H4 (cell line): Measurements from ENCODE around the gene NFIA. TPM values are rescaled to one million over a fixed set of nuclear protein-coding genes. Genes with fewer than 3 reads are reported as not detected.

Experiments used
- DNase-seq: peaks from one replicate; pipeline ENCODE4 v3.0.0-alpha.2; 2015; ENCODE audit warnings: low spot score
- total RNA-seq: library from RNA; depleted of rRNA; stranded (reverse); fragments of >200 nt; shearing (Covaris generic); gene quantifications from 2 replicates; pipeline ENCODE4 v1.2.3, GENCODE V29; 2014

The NFIA gene
- total RNA-seq, 1 experiment from 2014 or later: 7.4 TPM

GRCh38 chr1:61370177-61370912, 288.0 kb downstream of the NFIA start:
- DNase-seq: no peak

- DNase-seq: no peak
Observed at GRCh38 chr1:61370913-61371279, 288.5 kb downstream of the NFIA start.

- no peak for DNase-seq
Observed at GRCh38 chr1:61372944-61373343, 290.6 kb downstream of the NFIA start.

GRCh38 chr1:61374156-61374555, 291.8 kb downstream of the NFIA start:
- no peak for DNase-seq

GRCh38 chr1:61375082-61375880, 292.9 kb downstream of the NFIA start:
- DNase-seq: no peak

GRCh38 chr1:61376151-61376550, 293.8 kb downstream of the NFIA start:
- DNase-seq: no peak

- no peak for DNase-seq
Observed at GRCh38 chr1:61377242-61377958, 295.0 kb downstream of the NFIA start.

GRCh38 chr1:61378494-61379180, 296.3 kb downstream of the NFIA start:
- DNase-seq: no peak

GRCh38 chr1:61379693-61380092, 297.3 kb downstream of the NFIA start:
- DNase-seq: no peak

- DNase-seq: no peak
Observed at GRCh38 chr1:61380561-61380960, 298.2 kb downstream of the NFIA start.

GRCh38 chr1:61386323-61386722, 304.0 kb downstream of the NFIA start:
- no peak for DNase-seq

- no peak for DNase-seq
Observed at GRCh38 chr1:61386770-61387169, 304.4 kb downstream of the NFIA start.

GRCh38 chr1:61387829-61388228, 305.5 kb downstream of the NFIA start:
- no peak for DNase-seq

- no peak for DNase-seq
Observed at GRCh38 chr1:61388566-61388965, 306.2 kb downstream of the NFIA start.

- no peak for DNase-seq
Observed at GRCh38 chr1:61389194-61389925, 307.0 kb downstream of the NFIA start.

GRCh38 chr1:61389926-61390845, 307.8 kb downstream of the NFIA start:
- DNase-seq: no peak

GRCh38 chr1:61391730-61392129, 309.4 kb downstream of the NFIA start:
- no peak for DNase-seq

GRCh38 chr1:61392409-61393242, 310.3 kb downstream of the NFIA start:
- DNase-seq: no peak

- DNase-seq: no peak
Observed at GRCh38 chr1:61393575-61393974, 311.2 kb downstream of the NFIA start.
